Measurements from ENCODE around the gene THUMPD3.

DNA sequence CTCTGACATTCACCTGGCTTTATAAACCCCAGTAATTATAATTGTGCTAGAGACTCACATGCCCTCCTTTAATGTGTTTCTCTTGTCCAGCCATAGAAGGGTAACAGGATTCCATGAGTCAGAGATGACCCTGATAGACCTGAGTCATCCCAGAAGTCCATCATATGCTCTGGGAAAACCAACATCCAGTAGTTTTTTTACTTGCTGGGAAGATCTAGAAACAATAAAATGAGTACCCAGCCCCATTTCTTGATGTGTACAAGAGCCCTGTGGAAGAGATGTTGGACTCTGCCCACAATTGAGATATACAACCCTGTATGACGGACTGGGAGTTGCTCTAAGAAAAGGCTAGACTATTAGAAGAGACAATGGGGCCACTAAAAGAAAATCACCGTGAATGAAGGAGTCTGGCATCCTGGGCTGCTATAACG lies 22.4 kb upstream of the THUMPD3 start:
- no peak for TF ChIP-seq POLR2A (IDR thresholded peaks at IDR 0.05; ENCODE audit: extremely low read depth, insufficient read length)
- TF ChIP-seq, protein P1, sequence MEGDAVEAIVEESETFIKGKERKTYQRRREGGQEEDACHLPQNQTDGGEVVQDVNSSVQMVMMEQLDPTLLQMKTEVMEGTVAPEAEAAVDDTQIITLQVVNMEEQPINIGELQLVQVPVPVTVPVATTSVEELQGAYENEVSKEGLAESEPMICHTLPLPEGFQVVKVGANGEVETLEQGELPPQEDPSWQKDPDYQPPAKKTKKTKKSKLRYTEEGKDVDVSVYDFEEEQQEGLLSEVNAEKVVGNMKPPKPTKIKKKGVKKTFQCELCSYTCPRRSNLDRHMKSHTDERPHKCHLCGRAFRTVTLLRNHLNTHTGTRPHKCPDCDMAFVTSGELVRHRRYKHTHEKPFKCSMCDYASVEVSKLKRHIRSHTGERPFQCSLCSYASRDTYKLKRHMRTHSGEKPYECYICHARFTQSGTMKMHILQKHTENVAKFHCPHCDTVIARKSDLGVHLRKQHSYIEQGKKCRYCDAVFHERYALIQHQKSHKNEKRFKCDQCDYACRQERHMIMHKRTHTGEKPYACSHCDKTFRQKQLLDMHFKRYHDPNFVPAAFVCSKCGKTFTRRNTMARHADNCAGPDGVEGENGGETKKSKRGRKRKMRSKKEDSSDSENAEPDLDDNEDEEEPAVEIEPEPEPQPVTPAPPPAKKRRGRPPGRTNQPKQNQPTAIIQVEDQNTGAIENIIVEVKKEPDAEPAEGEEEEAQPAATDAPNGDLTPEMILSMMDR (IDR thresholded peaks at IDR 0.05; ENCODE audit: low read depth, low read length): no peak
- TF ChIP-seq, protein P2, sequence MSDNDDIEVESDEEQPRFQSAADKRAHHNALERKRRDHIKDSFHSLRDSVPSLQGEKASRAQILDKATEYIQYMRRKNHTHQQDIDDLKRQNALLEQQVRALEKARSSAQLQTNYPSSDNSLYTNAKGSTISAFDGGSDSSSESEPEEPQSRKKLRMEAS (IDR thresholded peaks at IDR 0.05; ENCODE audit: low read depth, low read length): no peak
